ENCODE measurements around the gene MIF. TPM values are rescaled to one million over a fixed set of nuclear protein-coding genes. Genes with fewer than 3 reads are reported as not detected.
"Not testable (repeated sequence)": the region's sequence is repeated elsewhere in the genome, so short reads cannot be mapped to it uniquely, and the experiment has no call there.

Gene MIF
- total and polyA plus RNA-seq, 8 donors = 139 to 467 (median 211) TPM

DNA sequence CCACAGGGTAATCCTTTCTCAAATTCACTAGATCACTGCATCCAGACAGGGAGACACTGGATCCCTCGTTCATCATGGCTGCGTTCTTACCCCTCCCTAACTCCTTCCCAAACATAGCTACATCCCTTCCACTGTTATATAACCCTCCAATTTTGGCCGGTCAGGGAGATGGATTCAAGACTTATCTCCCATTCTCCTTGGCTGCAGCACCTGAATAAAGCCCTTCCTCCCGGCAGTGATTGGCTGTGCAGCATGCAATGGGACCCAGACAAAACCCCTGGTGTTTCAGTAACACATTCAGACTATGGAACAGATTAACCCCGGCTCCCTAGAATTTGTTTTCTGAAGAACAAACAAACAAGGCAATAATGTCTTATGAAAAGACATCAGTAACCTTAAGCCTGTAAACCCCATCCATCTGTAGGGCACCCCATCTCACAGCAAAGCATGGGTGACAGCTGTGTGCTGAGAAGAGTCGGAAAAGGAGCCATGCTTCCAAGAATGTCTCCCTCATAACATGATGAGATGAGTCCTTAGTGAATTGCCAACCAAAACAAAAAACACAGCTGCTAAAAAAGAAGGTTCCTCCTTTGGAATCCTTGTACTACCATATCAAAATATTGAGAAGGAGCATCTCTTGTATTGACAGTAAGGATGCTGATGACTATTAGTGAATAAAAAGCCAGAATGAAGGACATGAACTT is 5.0 kb downstream of the MIF start:
- no peak for ATAC-seq
- no peak for DNase-seq
- Histone ChIP-seq H3K36me3 (peaks cover 0 to 26% of the 10 kb centered on the region in 2 donors), H3K4me3 (no peak overlapping the region), H3K27me3 (no peaks in the 10 kb centered on the region), H3K4me1 (peaks cover 5 to 24% of the 10 kb centered on the region in 2 donors), H3K27ac (no peak overlapping the region), H3K9me3 (no peaks in the 10 kb centered on the region)
- intact Hi-C loops (cut with DNase I) = no loop called here
- TF ChIP-seq, protein P1, sequence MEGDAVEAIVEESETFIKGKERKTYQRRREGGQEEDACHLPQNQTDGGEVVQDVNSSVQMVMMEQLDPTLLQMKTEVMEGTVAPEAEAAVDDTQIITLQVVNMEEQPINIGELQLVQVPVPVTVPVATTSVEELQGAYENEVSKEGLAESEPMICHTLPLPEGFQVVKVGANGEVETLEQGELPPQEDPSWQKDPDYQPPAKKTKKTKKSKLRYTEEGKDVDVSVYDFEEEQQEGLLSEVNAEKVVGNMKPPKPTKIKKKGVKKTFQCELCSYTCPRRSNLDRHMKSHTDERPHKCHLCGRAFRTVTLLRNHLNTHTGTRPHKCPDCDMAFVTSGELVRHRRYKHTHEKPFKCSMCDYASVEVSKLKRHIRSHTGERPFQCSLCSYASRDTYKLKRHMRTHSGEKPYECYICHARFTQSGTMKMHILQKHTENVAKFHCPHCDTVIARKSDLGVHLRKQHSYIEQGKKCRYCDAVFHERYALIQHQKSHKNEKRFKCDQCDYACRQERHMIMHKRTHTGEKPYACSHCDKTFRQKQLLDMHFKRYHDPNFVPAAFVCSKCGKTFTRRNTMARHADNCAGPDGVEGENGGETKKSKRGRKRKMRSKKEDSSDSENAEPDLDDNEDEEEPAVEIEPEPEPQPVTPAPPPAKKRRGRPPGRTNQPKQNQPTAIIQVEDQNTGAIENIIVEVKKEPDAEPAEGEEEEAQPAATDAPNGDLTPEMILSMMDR (IDR thresholded peaks at IDR 0.05) = no peak

DNA sequence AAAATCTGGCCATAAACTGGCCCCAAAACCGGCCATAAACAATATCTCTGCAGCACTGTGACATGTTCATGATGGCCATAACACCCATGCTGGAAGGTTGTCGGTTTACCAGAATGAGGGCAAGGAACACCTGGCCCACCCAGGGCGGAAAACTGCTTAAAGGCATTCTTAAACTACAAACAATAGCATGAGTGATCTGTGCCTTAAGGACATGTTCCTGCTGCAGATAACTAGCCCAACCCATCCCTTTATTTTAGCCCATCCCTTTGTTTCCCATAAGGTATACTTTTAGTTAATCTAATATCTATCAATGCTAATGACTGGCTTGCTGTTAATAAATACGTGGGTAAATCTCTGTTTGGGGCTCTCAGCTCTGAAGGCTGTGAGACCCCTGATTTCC is 6.0 kb downstream of the MIF start:
- H3K9me3 ChIP-seq; intact Hi-C loops (cut with DNase I); H3K27ac ChIP-seq; H3K27me3 ChIP-seq; H3K4me3 ChIP-seq; ATAC-seq; DNase-seq: not testable (repeated sequence)
- Histone ChIP-seq H3K4me1 (peaks cover 5 to 22% of the 10 kb centered on the region in 2 donors), H3K36me3 (peaks cover 0 to 26% of the 10 kb centered on the region in 2 donors)

DNA sequence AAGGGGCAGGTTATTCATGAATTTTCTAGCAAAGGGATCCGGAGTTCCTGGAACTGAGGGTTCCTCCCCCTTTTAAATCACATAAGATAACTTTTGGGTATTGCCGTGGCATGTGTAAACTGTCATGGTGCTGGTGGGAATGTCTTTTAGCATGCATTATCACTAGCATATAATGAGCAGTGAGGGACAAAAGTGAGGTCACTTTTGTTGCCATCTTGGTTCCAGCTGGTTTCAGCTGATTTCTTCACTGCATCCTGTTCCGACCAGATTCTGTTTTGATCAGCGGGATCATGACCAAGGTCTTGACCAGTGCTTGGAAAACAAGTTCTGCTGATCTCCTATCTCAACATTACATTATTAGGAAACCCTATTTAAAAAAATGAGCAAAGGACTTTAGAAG is 7.4 kb downstream of the MIF start:
- DNase-seq (no peak), ATAC-seq (no peak)
- Histone ChIP-seq H3K9me3 (no peaks in the 10 kb centered on the region), H3K36me3 (peaks cover 0 to 15% of the 10 kb centered on the region in 2 donors), H3K27ac (no peak overlapping the region), H3K4me1 (peaks cover 0 to 8% of the 10 kb centered on the region in 2 donors), H3K4me3 (no peak overlapping the region), H3K27me3 (no peaks in the 10 kb centered on the region)
- intact Hi-C loops (cut with DNase I) = no loop called here
- TF ChIP-seq, protein P1 (IDR thresholded peaks at IDR 0.05) = no peak

DNA sequence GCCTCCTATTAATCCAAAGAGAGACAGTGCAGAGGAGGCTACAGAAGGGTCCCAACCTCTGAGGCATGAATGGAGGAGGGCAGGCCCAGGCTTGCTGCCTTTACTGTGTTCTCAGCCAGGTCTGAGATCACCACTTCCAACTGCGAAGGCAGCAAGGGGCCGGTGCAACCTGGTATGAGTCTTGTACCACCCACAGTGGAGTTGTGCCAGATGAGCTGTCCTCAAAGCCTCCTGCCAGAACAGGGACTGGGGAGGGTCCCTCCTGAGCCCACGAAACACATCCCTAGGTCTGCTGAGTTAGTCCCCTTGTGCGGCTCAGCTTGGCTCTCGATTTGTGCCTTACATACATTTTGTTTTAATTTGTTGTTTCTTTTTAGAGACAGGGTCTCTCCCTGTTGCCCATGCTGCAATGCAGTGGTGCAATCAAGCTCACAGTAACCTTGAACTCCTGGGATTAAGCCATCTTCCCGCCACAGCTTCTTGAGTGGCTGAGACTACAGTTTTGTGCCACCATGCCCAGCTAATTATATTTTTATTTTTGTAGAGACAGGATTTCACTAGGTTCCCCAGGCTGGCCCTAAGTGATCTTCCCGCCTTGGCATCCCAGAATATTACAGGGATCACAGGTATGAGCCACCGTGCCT is 9.3 kb downstream of the MIF start:
- Histone ChIP-seq H3K4me1 (no peaks in the 10 kb centered on the region), H3K9me3 (no peaks in the 10 kb centered on the region), H3K27ac (no peak overlapping the region), H3K27me3 (no peaks in the 10 kb centered on the region), H3K36me3 (peaks cover 0 to 1% of the 10 kb centered on the region in 2 donors), H3K4me3 (no peak overlapping the region)
- no peak for ATAC-seq
- DNase-seq = no peak
- TF ChIP-seq, protein P1 (IDR thresholded peaks at IDR 0.05) = no peak
- intact Hi-C loops (cut with DNase I) = no loop called here

DNA sequence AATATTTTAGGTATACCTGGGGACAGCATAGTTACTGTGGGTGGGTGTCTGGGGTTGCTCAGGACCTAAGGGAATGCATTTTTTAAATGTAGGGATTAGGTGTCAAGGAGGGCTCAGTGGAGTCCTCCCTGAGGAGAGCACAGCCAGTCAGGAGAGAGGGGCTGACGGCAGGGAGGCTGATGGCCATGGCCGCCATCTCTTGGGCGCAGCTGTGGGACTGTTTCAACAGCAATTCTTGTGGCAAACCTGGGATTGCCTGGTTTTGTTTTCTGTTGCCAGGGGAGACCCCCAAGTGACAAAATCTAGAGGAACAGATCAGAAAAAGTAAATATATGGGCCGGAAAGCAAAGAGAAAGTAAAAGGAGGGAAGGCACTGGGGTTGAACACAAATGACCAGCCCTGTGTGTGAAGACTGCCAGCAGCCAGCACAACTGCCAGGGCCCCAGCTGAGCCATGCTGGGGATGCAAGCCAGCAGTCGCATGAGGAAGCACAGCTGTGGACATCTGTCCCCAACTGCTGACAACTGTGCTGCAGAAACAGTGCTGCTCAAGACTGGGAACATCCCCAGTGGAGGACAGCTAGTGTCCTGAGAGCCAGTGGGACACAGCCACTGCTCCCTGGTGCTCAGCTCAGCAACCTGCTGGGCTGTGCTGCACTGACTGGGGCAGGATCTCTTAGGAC is 10.5 kb downstream of the MIF start:
- Histone ChIP-seq H3K36me3 (no peaks in the 10 kb centered on the region), H3K27ac (no peak overlapping the region), H3K4me1 (no peaks in the 10 kb centered on the region), H3K4me3 (no peak overlapping the region), H3K9me3 (no peaks in the 10 kb centered on the region), H3K27me3 (no peaks in the 10 kb centered on the region)
- DNase-seq = peak in 2 of 4 donors; percentile 67 to 84
- no peak for ATAC-seq
- intact Hi-C loops (cut with DNase I) = no loop called here
- TF ChIP-seq, protein P1 (IDR thresholded peaks at IDR 0.05) = no peak

All from left lung (tissue), 10 donors.